B cell (primary cell): ENCODE data around the gene HDC.

Experiments
- EZH2 ChIP-seq: IDR thresholded peaks from 2 replicates; pipeline ENCODE4 v1.6.1; 2012; ENCODE audit warnings: borderline replicate concordance, low read depth, mild to moderate bottlenecking, moderate library complexity, low read length; ENCODE audit not compliant: insufficient read depth, poor library complexity, severe bottlenecking
- TF ChIP-seq, protein P1 (sequence below): fragments of 200-600 bp; IDR thresholded peaks from one replicate; pipeline ENCODE4 v1.8.0; 2022; ENCODE audit warnings: antibody characterized with exemption, mild to moderate bottlenecking

GRCh38 chr15:50247819-50248655 is 17.5 kb downstream of the HDC start:
- TF ChIP-seq, protein P1, sequence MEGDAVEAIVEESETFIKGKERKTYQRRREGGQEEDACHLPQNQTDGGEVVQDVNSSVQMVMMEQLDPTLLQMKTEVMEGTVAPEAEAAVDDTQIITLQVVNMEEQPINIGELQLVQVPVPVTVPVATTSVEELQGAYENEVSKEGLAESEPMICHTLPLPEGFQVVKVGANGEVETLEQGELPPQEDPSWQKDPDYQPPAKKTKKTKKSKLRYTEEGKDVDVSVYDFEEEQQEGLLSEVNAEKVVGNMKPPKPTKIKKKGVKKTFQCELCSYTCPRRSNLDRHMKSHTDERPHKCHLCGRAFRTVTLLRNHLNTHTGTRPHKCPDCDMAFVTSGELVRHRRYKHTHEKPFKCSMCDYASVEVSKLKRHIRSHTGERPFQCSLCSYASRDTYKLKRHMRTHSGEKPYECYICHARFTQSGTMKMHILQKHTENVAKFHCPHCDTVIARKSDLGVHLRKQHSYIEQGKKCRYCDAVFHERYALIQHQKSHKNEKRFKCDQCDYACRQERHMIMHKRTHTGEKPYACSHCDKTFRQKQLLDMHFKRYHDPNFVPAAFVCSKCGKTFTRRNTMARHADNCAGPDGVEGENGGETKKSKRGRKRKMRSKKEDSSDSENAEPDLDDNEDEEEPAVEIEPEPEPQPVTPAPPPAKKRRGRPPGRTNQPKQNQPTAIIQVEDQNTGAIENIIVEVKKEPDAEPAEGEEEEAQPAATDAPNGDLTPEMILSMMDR = no peak
- no peak for TF ChIP-seq EZH2
